Panc1 (cell line): ENCODE data around the gene TMEM117. TPM values are rescaled to one million over a fixed set of nuclear protein-coding genes. Genes with fewer than 3 reads are reported as not detected.

ENCODE experiments used
- ATAC-seq: fragments of 200-7000 bp; cut with Tn5 transposase; 2 replicates; pipeline ENCODE4 v1.9.1; 2020; ENCODE audit warnings: mild to moderate bottlenecking, moderate library complexity
- BruUV-seq: library from RNA; stranded (reverse); fragments of 400-500 nt; replicated peaks from 2 replicates; lab custom pipeline; 2021; lab: Mats Ljungman, UMichigan
- CTCF ChIA-PET: fragments of 300-600 bp; sonication (Branson Sonifier 250); formaldehyde crosslinking; loops from one replicate; lab custom pipeline; 2022; ENCODE audit warnings: antibody characterized with exemption; lab: Charles Lee
- POLR2A ChIA-PET: fragments of 300-600 bp; sonication (Branson Sonifier 250); formaldehyde crosslinking; loops from one replicate; lab custom pipeline; 2022; ENCODE audit warnings: antibody characterized with exemption; lab: Charles Lee
- DNase-seq: peaks from one replicate; pipeline ENCODE4 v3.0.0-alpha.2; 2010; ENCODE audit warnings: low read depth, low spot score
- H3K27ac ChIP-seq: 2 replicates; pipeline ENCODE4 v1.5.1; 2011; ENCODE audit warnings: mild to moderate bottlenecking, low read length, inconsistent platforms
- H3K27me3 ChIP-seq: fragments of 200-500 bp; sonication (Bioruptor generic); 2 replicates; pipeline ENCODE4 v1.6.0; 2014; ENCODE audit warnings: low read length, inconsistent platforms; ENCODE audit not compliant: control insufficient read depth, insufficient read depth
- H3K36me3 ChIP-seq: fragments of 200-500 bp; sonication (Bioruptor generic); 2 replicates; pipeline ENCODE4 v1.5.1; 2014; ENCODE audit warnings: inconsistent platforms, mild to moderate bottlenecking, low read length, moderate library complexity; ENCODE audit not compliant: control insufficient read depth, insufficient read depth
- H3K4me1 ChIP-seq: 2 replicates; pipeline ENCODE4 v1.5.1; 2011; ENCODE audit warnings: inconsistent platforms, mild to moderate bottlenecking, low read length, moderate library complexity; ENCODE audit not compliant: control insufficient read depth, insufficient read depth
- H3K4me3 ChIP-seq, 2 experiments: 2 replicates each; pipeline ENCODE4 v1.5.1; 2011 to 2012; ENCODE audit warnings: low read depth in 2 of 2, low read length in 2 of 2, mild to moderate bottlenecking in 2 of 2, inconsistent platforms in 1 of 2, moderate library complexity in 1 of 2
- H3K9me3 ChIP-seq: fragments of 200-500 bp; sonication (Bioruptor generic); 2 replicates; pipeline ENCODE4 v1.5.1; 2014; ENCODE audit warnings: low read depth, mild to moderate bottlenecking, inconsistent platforms, low read length, moderate library complexity; ENCODE audit not compliant: control insufficient read depth, insufficient read depth
- CTCF ChIP-seq: fragments of 450-650 bp; IDR thresholded peaks from 2 replicates; pipeline ENCODE4 v1.5.1; 2017; ENCODE audit warnings: mild to moderate bottlenecking
- POLR2AphosphoS5 ChIP-seq: IDR thresholded peaks from 2 replicates; pipeline ENCODE4 v1.6.1; 2012; ENCODE audit warnings: mild to moderate bottlenecking, low read depth, low read length, moderate library complexity
- REST ChIP-seq, 2 experiments: IDR thresholded peaks; 2 replicates each; pipeline ENCODE4 v1.6.1; 2011 to 2012; ENCODE audit warnings: low read depth in 2 of 2, control low read depth in 1 of 2, low read length in 1 of 2, mild to moderate bottlenecking in 1 of 2, moderate library complexity in 1 of 2; ENCODE audit not compliant: insufficient read depth in 1 of 2
- SIN3A ChIP-seq: IDR thresholded peaks from 2 replicates; pipeline ENCODE4 v1.6.1; 2012; ENCODE audit warnings: low read depth, mild to moderate bottlenecking, low read length, moderate library complexity, borderline replicate concordance; ENCODE audit not compliant: insufficient read depth
- TCF7L2 ChIP-seq: IDR thresholded peaks from 2 replicates; pipeline ENCODE4 v1.6.1; 2011; ENCODE audit warnings: mild to moderate bottlenecking, low read depth, low read length, inconsistent platforms
- in situ Hi-C: cut with HindIII; loops from 2 replicates; pipeline ENCODE4 v1.10.0; 2016; ENCODE audit warnings: low sequenced_read_pairs, low pct_unique_long_range_greater_than_20kb
- intact Hi-C: fragments of 100-400 bp; cut with micrococcal nuclease; formaldehyde crosslinking; loops from one replicate; pipeline ENCODE4 v1.10.0; 2022; ENCODE audit not compliant: unreplicated experiment
- total RNA-seq: library from RNA; stranded (reverse); gene quantifications from one replicate; pipeline ENCODE4 v1.2.1, GENCODE V29; 2021; ENCODE audit not compliant: unreplicated experiment

The TMEM117 gene
- total RNA-seq, 1 experiment from 2014 or later: 5.5 TPM

- Histone ChIP-seq H3K4me3 (no peak overlapping the region), H3K9me3 (no peaks in the 10 kb centered on the region), H3K27ac (no peak overlapping the region), H3K36me3 (no peaks in the 10 kb centered on the region), H3K4me1 (no peaks in the 10 kb centered on the region), H3K27me3 (no peaks in the 10 kb centered on the region)
- DNase-seq (no peak), ATAC-seq (no peak)
- CTCF ChIA-PET: no interaction called here
- POLR2A ChIA-PET: no interaction called here
- in situ Hi-C loops: no loop called here
- no TSS peak for BruUV-seq
- intact Hi-C loops: no loop called here
- TF ChIP-seq SIN3A (no peak), REST (IDR thresholded peaks at IDR 0.05; ENCODE audit: insufficient read depth in 1 of 2, low read depth in 2 of 2, low read length in 1 of 2) (no peak), TCF7L2 (no peak), POLR2AphosphoS5 (no peak), CTCF (no peak)
These were observed 21.1 kb downstream of the TMEM117 start for GRCh38 chr12:43856972-43857371.

GRCh38 chr12:43858096-43858495, 22.2 kb downstream of the TMEM117 start:
- H3K36me3 ChIP-seq: no peaks in the 10 kb centered on the region
- intact Hi-C loops: no loop called here
- no peak overlapping the region for H3K27ac ChIP-seq
- H3K27me3 ChIP-seq: no peaks in the 10 kb centered on the region
- H3K9me3 ChIP-seq: no peaks in the 10 kb centered on the region
- BruUV-seq: no TSS peak
- H3K4me1 ChIP-seq: no peaks in the 10 kb centered on the region
- in situ Hi-C loops: no loop called here
- DNase-seq (no peak), ATAC-seq (no peak)
- no peak overlapping the region for H3K4me3 ChIP-seq
- TF ChIP-seq SIN3A (no peak), REST (IDR thresholded peaks at IDR 0.05; ENCODE audit: insufficient read depth in 1 of 2, low read depth in 2 of 2, low read length in 1 of 2) (no peak), POLR2AphosphoS5 (no peak), CTCF (no peak), TCF7L2 (no peak)
- ChIA-PET CTCF (no interaction called here), POLR2A (no interaction called here)
